Neural cell (in vitro differentiated cells): ENCODE measurements around the gene DNAJC11. TPM values are rescaled to one million over a fixed set of nuclear protein-coding genes. Genes with fewer than 3 reads are reported as not detected.

Experiments used
- H2AFZ ChIP-seq: fragments of 200-600, 300-800 bp; sonication (generic), shearing (Covaris generic); 2 replicates; pipeline ENCODE4 v1.6.0; 2014; ENCODE audit warnings: low read depth, mild to moderate bottlenecking, antibody characterized with exemption, low read length, moderate library complexity
- H3F3A ChIP-seq: fragments of 200-600 bp; shearing (Covaris generic); 2 replicates; pipeline ENCODE4 v1.6.1; 2016; ENCODE audit warnings: mild to moderate bottlenecking, moderate library complexity, mixed read lengths, antibody characterized with exemption, low read length; ENCODE audit not compliant: insufficient read depth, poor library complexity, severe bottlenecking
- H3K27ac ChIP-seq: fragments of 200-600, 300-800 bp; sonication (generic), shearing (Covaris generic); 2 replicates; pipeline ENCODE4 v1.5.1; 2014; ENCODE audit warnings: mild to moderate bottlenecking, low read length, moderate library complexity
- H3K27me3 ChIP-seq: fragments of 300-800, 200-600 bp; sonication (generic), shearing (Covaris generic); 2 replicates; pipeline ENCODE4 v1.6.0; 2014; ENCODE audit warnings: mild to moderate bottlenecking, low read depth, low read length, moderate library complexity; ENCODE audit not compliant: insufficient read depth
- H3K36me3 ChIP-seq: fragments of 300-800, 200-600 bp; sonication (generic), shearing (Covaris generic); 2 replicates; pipeline ENCODE4 v1.5.1; 2014; ENCODE audit warnings: mild to moderate bottlenecking, antibody characterized with exemption, low read length, moderate library complexity; ENCODE audit not compliant: insufficient read depth
- H3K4me2 ChIP-seq: fragments of 300-800, 200-600 bp; sonication (generic), shearing (Covaris generic); 2 replicates; pipeline ENCODE4 v1.6.0; 2014; ENCODE audit warnings: mild to moderate bottlenecking, low read length
- H3K4me3 ChIP-seq: fragments of 300-800, 200-600 bp; sonication (generic), shearing (Covaris generic); 2 replicates; pipeline ENCODE4 v1.5.1; 2014; ENCODE audit warnings: mild to moderate bottlenecking, low read length, moderate library complexity
- H3K79me2 ChIP-seq: fragments of 200-600 bp; shearing (Covaris generic); replicated peaks from 2 replicates; pipeline ENCODE4 v1.6.0; 2014; ENCODE audit warnings: mild to moderate bottlenecking, low read length, moderate library complexity; ENCODE audit not compliant: insufficient read depth
- H3K9ac ChIP-seq: fragments of 300-800, 200-600 bp; sonication (generic), shearing (Covaris generic); 2 replicates; pipeline ENCODE4 v1.6.1; 2016; ENCODE audit warnings: mild to moderate bottlenecking, low read length, mixed read lengths
- H3K9me2 ChIP-seq: fragments of 200-600 bp; shearing (Covaris generic); 2 replicates; pipeline ENCODE4 v1.6.1; 2016; ENCODE audit warnings: mild to moderate bottlenecking, low read length, mixed read lengths; ENCODE audit not compliant: insufficient read depth
- H3K9me3 ChIP-seq: fragments of 200-600, 300-800 bp; sonication (generic), shearing (Covaris generic); 2 replicates; pipeline ENCODE4 v1.6.1; 2016; ENCODE audit warnings: mild to moderate bottlenecking, mixed run types, low read length, moderate library complexity, mixed read lengths
- H4K20me1 ChIP-seq: fragments of 200-600 bp; shearing (Covaris generic); 2 replicates; pipeline ENCODE4 v1.6.1; 2016; ENCODE audit warnings: mild to moderate bottlenecking, mixed run types; ENCODE audit not compliant: insufficient read depth
- CTCF ChIP-seq: fragments of 450-650 bp; IDR thresholded peaks from 2 replicates; pipeline ENCODE4 v1.5.1; 2014; ENCODE audit warnings: antibody characterized with exemption, mild to moderate bottlenecking, moderate library complexity; ENCODE audit not compliant: poor library complexity, severe bottlenecking
- EP300 ChIP-seq: fragments of 450-650 bp; conservative IDR thresholded peaks from 2 replicates; pipeline ENCODE4 v1.6.1; 2014; ENCODE audit warnings: antibody characterized with exemption, mild to moderate bottlenecking, moderate library complexity; ENCODE audit not compliant: poor library complexity, severe bottlenecking
- EZH2 ChIP-seq: fragments of 200-600, 300-800 bp; shearing (Covaris generic), sonication (generic); IDR thresholded peaks from 2 replicates; pipeline ENCODE4 v1.6.1; 2014; ENCODE audit warnings: antibody characterized with exemption, low read length, borderline replicate concordance, mild to moderate bottlenecking; ENCODE audit not compliant: insufficient read depth, poor library complexity, severe bottlenecking
- MXI1 ChIP-seq: fragments of 450-650 bp; conservative IDR thresholded peaks from 2 replicates; pipeline ENCODE4 v1.6.1; 2014; ENCODE audit warnings: antibody characterized with exemption, mild to moderate bottlenecking; ENCODE audit not compliant: poor library complexity, severe bottlenecking
- POLR2AphosphoS5 ChIP-seq: IDR thresholded peaks from 2 replicates; pipeline ENCODE4 v1.6.1; 2012
- RAD21 ChIP-seq: fragments of 450-650 bp; conservative IDR thresholded peaks from 2 replicates; pipeline ENCODE4 v1.6.1; 2014; ENCODE audit warnings: antibody characterized with exemption, mild to moderate bottlenecking, moderate library complexity
- SMC3 ChIP-seq: fragments of 450-650 bp; conservative IDR thresholded peaks from 2 replicates; pipeline ENCODE4 v1.6.1; 2014; ENCODE audit warnings: antibody characterized with exemption, mild to moderate bottlenecking, moderate library complexity; ENCODE audit not compliant: poor library complexity
- TAF1 ChIP-seq: IDR thresholded peaks from 2 replicates; pipeline ENCODE4 v1.6.1; 2012; ENCODE audit warnings: low read depth
- polyA plus RNA-seq: library from polyadenylated mRNA; depleted of rRNA; stranded (reverse); fragments of >200 nt; gene quantifications from 2 replicates; pipeline ENCODE4 v1.2.3, GENCODE V29; 2014
- TF ChIP-seq, protein P1 (sequence below): IDR thresholded peaks from 2 replicates; pipeline ENCODE4 v1.6.1; 2012; ENCODE audit warnings: borderline replicate concordance

The DNAJC11 gene
- polyA plus RNA-seq, 1 donor from 2014 or later: 28.6 TPM

DNA sequence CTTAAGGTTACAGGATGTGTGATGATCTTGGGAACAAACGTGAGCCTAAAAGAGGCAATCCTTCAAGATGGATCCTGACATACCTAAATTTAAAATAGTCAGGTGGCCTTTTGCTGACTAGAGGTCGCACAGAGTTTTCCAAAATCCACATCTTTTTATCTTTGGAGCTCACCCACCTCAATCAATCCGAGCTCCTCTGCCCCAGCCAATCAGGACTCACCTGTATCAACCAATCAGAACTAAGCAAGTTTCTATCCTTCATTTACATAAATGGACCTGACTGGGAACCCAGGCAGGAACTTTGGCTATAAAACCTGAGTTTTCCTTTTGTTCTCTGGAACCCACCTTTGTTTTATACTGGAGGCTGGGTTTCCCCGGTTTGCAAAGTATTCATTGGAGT lies 16.2 kb downstream of the DNAJC11 start:
- no peaks in the 10 kb centered on the region for H3K9me2 ChIP-seq
- H3K9ac ChIP-seq: no peak overlapping the region
- H3K36me3 ChIP-seq: no peaks in the 10 kb centered on the region
- H3K9me3 ChIP-seq: no peaks in the 10 kb centered on the region
- TF ChIP-seq RAD21: no peak
- TF ChIP-seq EZH2: no peak
- TF ChIP-seq MXI1: no peak
- TF ChIP-seq CTCF: no peak
- TF ChIP-seq SMC3: no peak
- no peak for TF ChIP-seq TAF1
- no peak for TF ChIP-seq POLR2AphosphoS5
- no peak for TF ChIP-seq EP300
- TF ChIP-seq, protein P1, sequence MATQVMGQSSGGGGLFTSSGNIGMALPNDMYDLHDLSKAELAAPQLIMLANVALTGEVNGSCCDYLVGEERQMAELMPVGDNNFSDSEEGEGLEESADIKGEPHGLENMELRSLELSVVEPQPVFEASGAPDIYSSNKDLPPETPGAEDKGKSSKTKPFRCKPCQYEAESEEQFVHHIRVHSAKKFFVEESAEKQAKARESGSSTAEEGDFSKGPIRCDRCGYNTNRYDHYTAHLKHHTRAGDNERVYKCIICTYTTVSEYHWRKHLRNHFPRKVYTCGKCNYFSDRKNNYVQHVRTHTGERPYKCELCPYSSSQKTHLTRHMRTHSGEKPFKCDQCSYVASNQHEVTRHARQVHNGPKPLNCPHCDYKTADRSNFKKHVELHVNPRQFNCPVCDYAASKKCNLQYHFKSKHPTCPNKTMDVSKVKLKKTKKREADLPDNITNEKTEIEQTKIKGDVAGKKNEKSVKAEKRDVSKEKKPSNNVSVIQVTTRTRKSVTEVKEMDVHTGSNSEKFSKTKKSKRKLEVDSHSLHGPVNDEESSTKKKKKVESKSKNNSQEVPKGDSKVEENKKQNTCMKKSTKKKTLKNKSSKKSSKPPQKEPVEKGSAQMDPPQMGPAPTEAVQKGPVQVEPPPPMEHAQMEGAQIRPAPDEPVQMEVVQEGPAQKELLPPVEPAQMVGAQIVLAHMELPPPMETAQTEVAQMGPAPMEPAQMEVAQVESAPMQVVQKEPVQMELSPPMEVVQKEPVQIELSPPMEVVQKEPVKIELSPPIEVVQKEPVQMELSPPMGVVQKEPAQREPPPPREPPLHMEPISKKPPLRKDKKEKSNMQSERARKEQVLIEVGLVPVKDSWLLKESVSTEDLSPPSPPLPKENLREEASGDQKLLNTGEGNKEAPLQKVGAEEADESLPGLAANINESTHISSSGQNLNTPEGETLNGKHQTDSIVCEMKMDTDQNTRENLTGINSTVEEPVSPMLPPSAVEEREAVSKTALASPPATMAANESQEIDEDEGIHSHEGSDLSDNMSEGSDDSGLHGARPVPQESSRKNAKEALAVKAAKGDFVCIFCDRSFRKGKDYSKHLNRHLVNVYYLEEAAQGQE: no peak
- no peak overlapping the region for H3K27ac ChIP-seq
- H3K4me3 ChIP-seq: no peak overlapping the region
- no peaks in the 10 kb centered on the region for H4K20me1 ChIP-seq
- no peaks in the 10 kb centered on the region for H3F3A ChIP-seq
- no peaks in the 10 kb centered on the region for H3K27me3 ChIP-seq
- H3K79me2 ChIP-seq: no peaks in the 10 kb centered on the region
- no peak overlapping the region for H2AFZ ChIP-seq
- H3K4me2 ChIP-seq: no peak overlapping the region

DNA sequence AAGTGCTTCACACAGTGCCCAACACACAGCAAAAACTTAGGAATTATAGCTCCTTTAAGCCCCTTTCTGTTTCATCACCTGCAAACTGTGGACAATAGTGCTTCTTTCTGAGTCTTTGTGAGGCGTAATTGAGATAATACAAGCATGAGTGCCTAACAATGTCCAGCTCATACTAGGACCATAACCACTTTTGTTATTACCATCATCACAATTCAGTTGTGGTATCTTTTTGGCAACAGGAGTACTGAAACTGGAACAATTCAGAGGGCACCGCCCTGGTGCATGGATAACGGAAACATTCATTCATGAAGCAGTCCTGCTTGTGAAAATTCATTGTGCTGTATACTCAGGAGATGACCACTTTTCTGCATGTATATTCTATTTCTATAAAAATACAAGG lies 18.2 kb downstream of the DNAJC11 start:
- H4K20me1 ChIP-seq: no peaks in the 10 kb centered on the region
- H3K9me3 ChIP-seq: no peaks in the 10 kb centered on the region
- H3K79me2 ChIP-seq: no peaks in the 10 kb centered on the region

More for the DNA sequence above, 18.2 kb downstream of the DNAJC11 start:
- Histone ChIP-seq H3K36me3 (peaks cover 5% of the 10 kb centered on the region), H3K4me3 (no peak overlapping the region), H3K27me3 (no peaks in the 10 kb centered on the region), H2AFZ (no peak overlapping the region), H3F3A (no peaks in the 10 kb centered on the region), H3K4me2 (no peak overlapping the region), H3K27ac (no peak overlapping the region), H3K9ac (no peak overlapping the region), H3K9me2 (no peaks in the 10 kb centered on the region)
- TF ChIP-seq RAD21 (no peak), SMC3 (no peak), EP300 (no peak), POLR2AphosphoS5 (no peak), EZH2 (no peak), MXI1 (no peak), TAF1 (no peak), CTCF (no peak)
- TF ChIP-seq, protein P1: no peak
